ENCODE data around the gene IRF4.

Gene IRF4

GRCh38 chr6:381742-382461, 9.7 kb upstream of the IRF4 start:
- DNase-seq (ENCODE audit: low read depth) = no peak

GRCh38 chr6:382883-383810, 8.4 kb upstream of the IRF4 start:
- DNase-seq (ENCODE audit: low read depth) = no peak

GRCh38 chr6:383856-384255, 7.7 kb upstream of the IRF4 start:
- DNase-seq (ENCODE audit: low read depth) = no peak

GRCh38 chr6:384898-385297, 6.7 kb upstream of the IRF4 start:
- no peak for DNase-seq (ENCODE audit: low read depth)

- DNase-seq (ENCODE audit: low read depth) = no peak
Measured at GRCh38 chr6:385614-386013, 5.9 kb upstream of the IRF4 start.

GRCh38 chr6:386688-387266, 4.8 kb upstream of the IRF4 start:
- DNase-seq (ENCODE audit: low read depth) = no peak

GRCh38 chr6:387293-387741, 4.2 kb upstream of the IRF4 start:
- no peak for DNase-seq (ENCODE audit: low read depth)

- no peak for DNase-seq (ENCODE audit: low read depth)
Measured at GRCh38 chr6:388202-388903, 3.2 kb upstream of the IRF4 start.

GRCh38 chr6:389143-389542, 2.4 kb upstream of the IRF4 start:
- DNase-seq (ENCODE audit: low read depth) = no peak

GRCh38 chr6:389622-390021, 1.9 kb upstream of the IRF4 start:
- no peak for DNase-seq (ENCODE audit: low read depth)

GRCh38 chr6:390914-391558, 516 bp upstream of the IRF4 start:
- DNase-seq (ENCODE audit: low read depth) = no peak

- DNase-seq (ENCODE audit: low read depth) = no peak
Measured at GRCh38 chr6:392441-393390, 1.2 kb downstream of the IRF4 start.

GRCh38 chr6:393391-394221, 2.1 kb downstream of the IRF4 start:
- no peak for DNase-seq (ENCODE audit: low read depth)

GRCh38 chr6:394641-395289, 3.2 kb downstream of the IRF4 start:
- no peak for DNase-seq (ENCODE audit: low read depth)

GRCh38 chr6:395432-396125, 4.0 kb downstream of the IRF4 start:
- DNase-seq (ENCODE audit: low read depth) = no peak

GRCh38 chr6:396126-396520, 4.6 kb downstream of the IRF4 start:
- no peak for DNase-seq (ENCODE audit: low read depth)

- DNase-seq (ENCODE audit: low read depth) = no peak
Measured at GRCh38 chr6:397056-397455, 5.5 kb downstream of the IRF4 start.

- DNase-seq (ENCODE audit: low read depth) = no peak
Measured at GRCh38 chr6:397604-398003, 6.1 kb downstream of the IRF4 start.

GRCh38 chr6:398065-398464, 6.5 kb downstream of the IRF4 start:
- no peak for DNase-seq (ENCODE audit: low read depth)

All from stimulated activated CD8-positive, alpha-beta memory T cell treated with anti-CD3 and anti-CD28 coated beads, Interleukin-15, amount 100 ng/mL, for 24 hours (primary cell).